ENCODE data around the gene GNMT. TPM values are rescaled to one million over a fixed set of nuclear protein-coding genes. Genes with fewer than 3 reads are reported as not detected.

Gene GNMT
- total and polyA plus RNA-seq, 9 of the 15 experiments (the other 6 are each of a cell fraction or from before 2014, with no cell fraction given): 0.11 to 0.29 (median 0.15) TPM; not detected in 6

- no peak overlapping the region for H3K4me2 ChIP-seq (ENCODE audit: insufficient read depth, low read length)
- no peaks in the 10 kb centered on the region for H3K27me3 ChIP-seq (ENCODE audit: control insufficient read depth in 2 of 2, insufficient read depth in 2 of 2, low read length in 2 of 2)
- 85% methylated on average over 11 of the region's 11 CpGs for WGBS (ENCODE audit: insufficient coverage, low coverage, missing lambda C conversion rate)
- H2AFZ ChIP-seq (ENCODE audit: low read depth, low read length): no peak overlapping the region
- CTCF ChIA-PET (ENCODE audit: low intra/inter-chr PET ratio): no interaction called here
- ATAC-seq: no peak
- no TSS peak for BruUV-seq (replicated peaks)
- in situ Hi-C loops (cut with MboI): no loop called here
- no peaks in the 10 kb centered on the region for H3K9me1 ChIP-seq (ENCODE audit: control insufficient read depth, insufficient read depth, low read length)
- no peak for TF ChIP-seq ZNF696 (CRISPR knock-in tag; conservative IDR thresholded peaks at IDR 0.05)
- no peak for TF ChIP-seq ZNF212 (CRISPR knock-in tag; IDR thresholded peaks at IDR 0.05)
- TF ChIP-seq POLR2G (IDR thresholded peaks at IDR 0.05; ENCODE audit: low read depth, low read length): 0 out of 2 replicates have a peak, but pooled peaks have one; percentile 21
- no peak for TF ChIP-seq YY1 (IDR thresholded peaks at IDR 0.05; ENCODE audit: borderline replicate concordance in 1 of 3, control insufficient read depth in 1 of 3, extremely low read depth in 1 of 3, insufficient read depth in 3 of 3, insufficient read length in 1 of 3, insufficient replicate concordance in 2 of 3, low read depth in 1 of 3, low read length in 2 of 3)
- no peak for TF ChIP-seq SRSF1 (IDR thresholded peaks at IDR 0.05; ENCODE audit: low read depth, low read length)
- H3K4me1 ChIP-seq (replicated peaks in 1 of 2; ENCODE audit: control insufficient read depth in 2 of 2, insufficient read depth in 2 of 2, low read length in 2 of 2): peaks cover 12 to 22% of the 10 kb centered on the region in 2 experiments
- FAIRE-seq: no peak
- H4K20me1 ChIP-seq (replicated peaks; ENCODE audit: control insufficient read depth, insufficient read depth, low read length): no peaks in the 10 kb centered on the region
- H3K9ac ChIP-seq (ENCODE audit: insufficient read depth in 1 of 2, low read depth in 2 of 2, low read length in 2 of 2): peak overlapping the region in 1 of 2 experiments; percentile 17; a peak in 1 of 4 replicates
- H3K9me3 ChIP-seq (replicated peaks; ENCODE audit: control insufficient read depth, insufficient read depth, low read depth, low read length): no peaks in the 10 kb centered on the region
- H3K36me3 ChIP-seq (ENCODE audit: control insufficient read depth, insufficient read depth, low read length): peaks cover 55% of the 10 kb centered on the region; the same call in 2 of the 3 replicates
- H3K79me2 ChIP-seq (ENCODE audit: control insufficient read depth, insufficient read depth, low read length): no peaks in the 10 kb centered on the region
- no peak overlapping the region for H3K27ac ChIP-seq (ENCODE audit: extremely low read depth, low read depth, low read length)
- no peak for DNase-seq (ENCODE audit: extremely low read depth in 1 of 4, low spot score in 3 of 4)
- intact Hi-C loops (cut with micrococcal nuclease): no loop called here
- POLR2A ChIA-PET: interaction anchor here (0.6 kb wide), 1 partner anchor 9 kb away, joined by 3 read pairs; no protein-coding TSS in a partner anchor
- H3K4me3 ChIP-seq: no peak overlapping the region
Measured at GRCh38 chr6:42967228-42967627, 6.7 kb downstream of the GNMT start.

Data from K562 (cell line).